Endothelial cell of umbilical vein (primary cell): ENCODE data around the gene P4HB. TPM values are rescaled to one million over a fixed set of nuclear protein-coding genes. Genes with fewer than 3 reads are reported as not detected.

Experiments
- BruUV-seq: library from RNA; stranded (reverse); fragments of 400-500 nt; replicated peaks from 2 replicates; lab custom pipeline; 2021; lab: Mats Ljungman, UMichigan
- CTCF ChIA-PET: fragments of 300-600, 350-600 bp; sonication (Branson Sonifier 250); formaldehyde crosslinking; loops from one replicate; lab custom pipeline; 2021; ENCODE audit warnings: antibody characterized with exemption, inconsistent platforms; lab: Charles Lee
- POLR2A ChIA-PET: fragments of 300-600, 350-600 bp; sonication (Branson Sonifier 250); formaldehyde crosslinking; loops from one replicate; lab custom pipeline; 2021; ENCODE audit warnings: antibody characterized with exemption, inconsistent platforms; lab: Charles Lee
- DNase-seq: peaks from one replicate; pipeline ENCODE4 v3.0.0-alpha.2; 2011; ENCODE audit warnings: low read depth, low spot score
- FAIRE-seq: peaks from 2 replicates; lab custom pipeline; 2011; peaks lifted over from hg19 to GRCh38; lab: Jason Lieb, UNC
- H2AFZ ChIP-seq: 2 replicates; pipeline ENCODE4 v1.6.0; 2012; ENCODE audit warnings: low read depth, low read length, control low read depth, inconsistent platforms
- H3K27ac ChIP-seq: 2 replicates; pipeline ENCODE4 v1.5.1; 2011; ENCODE audit warnings: low read depth, mild to moderate bottlenecking, control low read depth, low read length, moderate library complexity; ENCODE audit not compliant: insufficient read depth
- H3K27me3 ChIP-seq, 2 experiments: 2 replicates each; pipeline versions ENCODE4 v1.6.0 to v1.6.1; 2011; ENCODE audit warnings: low read length in 2 of 2, mixed read lengths in 1 of 2; ENCODE audit not compliant: control insufficient read depth in 2 of 2, insufficient read depth in 2 of 2
- H3K36me3 ChIP-seq, 2 experiments: 2 replicates in 1 of 2; 3 replicates in 1 of 2; pipeline ENCODE4 v1.5.1; 2011; ENCODE audit warnings: low read length in 2 of 2, mild to moderate bottlenecking in 1 of 2, moderate library complexity in 1 of 2; ENCODE audit not compliant: control insufficient read depth in 2 of 2, insufficient read depth in 2 of 2; ENCODE audit errors: extremely low read depth in 1 of 2
- H3K4me1 ChIP-seq: 3 replicates; pipeline ENCODE4 v1.5.1; 2011; ENCODE audit warnings: mild to moderate bottlenecking, low read length; ENCODE audit not compliant: control insufficient read depth, insufficient read depth; ENCODE audit errors: extremely low read depth
- H3K4me2 ChIP-seq: 2 replicates; pipeline ENCODE4 v1.6.1; 2011; ENCODE audit warnings: low read length, control low read depth, mixed read lengths; ENCODE audit not compliant: insufficient read depth
- H3K4me3 ChIP-seq, 3 experiments: fragments of 200-600 bp in 1 of 3; sonication (generic), shearing (Covaris generic) in 1 of 3; replicated peaks in 1 of 3; 2 replicates each; pipeline ENCODE4 v1.5.1; 2011 to 2016; ENCODE audit warnings: control low read depth in 3 of 3, low read length in 3 of 3, mild to moderate bottlenecking in 2 of 3, inconsistent platforms in 1 of 3, low read depth in 1 of 3, moderate library complexity in 1 of 3; ENCODE audit not compliant: insufficient read depth in 1 of 3
- H3K79me2 ChIP-seq: 2 replicates; pipeline ENCODE4 v1.6.0; 2012; ENCODE audit warnings: low read length, inconsistent platforms; ENCODE audit not compliant: control insufficient read depth, insufficient read depth
- H3K9ac ChIP-seq: replicated peaks from 2 replicates; pipeline ENCODE3; 2011; ENCODE audit warnings: low read length, control low read depth; ENCODE audit not compliant: insufficient read depth; ENCODE audit errors: extremely low read depth
- H3K9me1 ChIP-seq: replicated peaks from 3 replicates; pipeline ENCODE4 v1.6.0; 2011; ENCODE audit warnings: mild to moderate bottlenecking, low read length; ENCODE audit not compliant: control insufficient read depth, insufficient read depth; ENCODE audit errors: extremely low read depth
- H3K9me3 ChIP-seq: replicated peaks from 2 replicates; pipeline ENCODE4 v1.5.1; 2012; ENCODE audit warnings: low read length, inconsistent platforms; ENCODE audit not compliant: control insufficient read depth, insufficient read depth
- H4K20me1 ChIP-seq: replicated peaks from 2 replicates; pipeline ENCODE3; 2011; ENCODE audit warnings: mild to moderate bottlenecking, low read length; ENCODE audit not compliant: control insufficient read depth, insufficient read depth; ENCODE audit errors: extremely low read depth
- EZH2 ChIP-seq: IDR thresholded peaks from 2 replicates; pipeline ENCODE4 v1.6.1; 2012; ENCODE audit warnings: borderline replicate concordance, low read depth, mild to moderate bottlenecking, moderate library complexity, low read length, inconsistent platforms; ENCODE audit not compliant: severe bottlenecking
- FOS ChIP-seq: IDR thresholded peaks from 2 replicates; pipeline ENCODE4 v1.6.1; 2011; ENCODE audit warnings: mild to moderate bottlenecking, low read length, moderate library complexity, borderline replicate concordance; ENCODE audit not compliant: insufficient read depth
- GATA2 ChIP-seq: IDR thresholded peaks from 2 replicates; pipeline ENCODE4 v1.7.0; 2011; ENCODE audit warnings: low read depth, mild to moderate bottlenecking, moderate library complexity, mixed read lengths, low read length; ENCODE audit not compliant: insufficient read length, insufficient read depth
- JUN ChIP-seq: IDR thresholded peaks from 2 replicates; pipeline ENCODE4 v1.6.1; 2011; ENCODE audit warnings: borderline replicate concordance, low read depth; ENCODE audit not compliant: insufficient read length, insufficient read depth
- MYC ChIP-seq: IDR thresholded peaks from one replicate; pipeline ENCODE4 v1.6.1; 2011; ENCODE audit warnings: mild to moderate bottlenecking, low read depth, low read length
- POLR2A ChIP-seq: IDR thresholded peaks from 2 replicates; pipeline ENCODE4 v1.6.1; 2012; ENCODE audit warnings: low read depth, mild to moderate bottlenecking, control low read depth, low read length
- POLR2AphosphoS5 ChIP-seq: IDR thresholded peaks from 2 replicates; pipeline ENCODE4 v1.6.1; 2012; ENCODE audit warnings: low read depth, mild to moderate bottlenecking, control low read depth, low read length, moderate library complexity; ENCODE audit not compliant: insufficient read depth
- dilution Hi-C: fragments of 300-500 bp; cut with MboI; formaldehyde crosslinking; loops from one replicate; pipeline ENCODE4 v1.15.0; 2019; ENCODE audit warnings: low sequenced_read_pairs; ENCODE audit not compliant: extremely low pct_ligation_motif_present
- intact Hi-C: fragments of 100-400 bp; cut with micrococcal nuclease; formaldehyde crosslinking; loops from one replicate; pipeline ENCODE4 v1.10.0; 2022
- polyA plus RNA-seq, 4 experiments: library from polyadenylated mRNA; depleted of rRNA in 3 of 4; stranded (reverse) in 3 of 4; unstranded in 1 of 4; fragments of >200 nt; gene quantifications; 2 replicates each; pipeline versions ENCODE4 v1.2.1 to v1.2.3, GENCODE V29; 2011 to 2012; ENCODE audit warnings: missing spikeins in 1 of 4
- total RNA-seq: library from RNA; stranded (reverse); gene quantifications from 2 replicates; pipeline ENCODE4 v1.2.3, GENCODE V29; 2021
- TF ChIP-seq, protein P1 (sequence below), 2 donors: IDR thresholded peaks; 1 replicate in 1 of 2; 2 replicates in 1 of 2; pipeline ENCODE4 v1.5.1; 2011; ENCODE audit warnings: low read length in 2 of 2, mild to moderate bottlenecking in 2 of 2, moderate library complexity in 2 of 2, control low read depth in 1 of 2, inconsistent platforms in 1 of 2, low read depth in 1 of 2; ENCODE audit not compliant: insufficient read depth in 1 of 2; ENCODE audit errors: extremely low read depth in 1 of 2
- TF ChIP-seq, protein P2 (sequence below): IDR thresholded peaks from 2 replicates; pipeline ENCODE4 v1.6.1; 2011; ENCODE audit not compliant: insufficient read depth, insufficient read length

Gene P4HB
- total and polyA plus RNA-seq, 2 donors (not counting 3 experiments of a cell fraction or from before 2014, with no cell fraction given): 201 to 988 TPM

DNA sequence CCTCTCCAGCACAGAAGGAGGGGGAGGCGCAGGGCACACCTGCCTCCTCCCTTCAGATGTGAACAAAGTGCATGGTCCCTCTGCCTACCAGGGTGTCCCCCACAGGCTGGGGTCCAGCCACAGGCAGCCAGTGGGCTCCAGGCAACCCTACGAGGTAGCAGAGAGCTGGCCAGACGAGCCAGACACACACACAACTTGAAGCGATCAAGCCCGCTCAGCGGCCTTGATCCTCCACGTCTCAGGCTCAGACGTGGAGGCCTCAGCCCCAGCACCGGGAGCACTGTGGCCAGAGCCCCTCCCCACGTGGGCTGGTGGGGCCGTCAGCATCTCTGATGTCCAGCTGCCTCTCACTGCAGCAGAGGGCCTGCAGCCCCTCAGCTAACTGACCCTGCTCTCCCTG lies 35.7 kb downstream of the P4HB start:
- H3K27me3 ChIP-seq: no peaks in the 10 kb centered on the region
- no peak overlapping the region for H3K4me2 ChIP-seq
- H3K4me3 ChIP-seq: no peak overlapping the region
- no peak overlapping the region for H3K9ac ChIP-seq
- H2AFZ ChIP-seq: no peak overlapping the region
- H3K27ac ChIP-seq: no peak overlapping the region
- no TSS peak for BruUV-seq
- no peaks in the 10 kb centered on the region for H3K9me1 ChIP-seq
- intact Hi-C loops (no loop called here), dilution Hi-C loops (no loop called here)
- no peaks in the 10 kb centered on the region for H3K79me2 ChIP-seq
- DNase-seq: no peak
- ChIA-PET POLR2A (no interaction called here), CTCF (no interaction called here)
- TF ChIP-seq, protein P1, sequence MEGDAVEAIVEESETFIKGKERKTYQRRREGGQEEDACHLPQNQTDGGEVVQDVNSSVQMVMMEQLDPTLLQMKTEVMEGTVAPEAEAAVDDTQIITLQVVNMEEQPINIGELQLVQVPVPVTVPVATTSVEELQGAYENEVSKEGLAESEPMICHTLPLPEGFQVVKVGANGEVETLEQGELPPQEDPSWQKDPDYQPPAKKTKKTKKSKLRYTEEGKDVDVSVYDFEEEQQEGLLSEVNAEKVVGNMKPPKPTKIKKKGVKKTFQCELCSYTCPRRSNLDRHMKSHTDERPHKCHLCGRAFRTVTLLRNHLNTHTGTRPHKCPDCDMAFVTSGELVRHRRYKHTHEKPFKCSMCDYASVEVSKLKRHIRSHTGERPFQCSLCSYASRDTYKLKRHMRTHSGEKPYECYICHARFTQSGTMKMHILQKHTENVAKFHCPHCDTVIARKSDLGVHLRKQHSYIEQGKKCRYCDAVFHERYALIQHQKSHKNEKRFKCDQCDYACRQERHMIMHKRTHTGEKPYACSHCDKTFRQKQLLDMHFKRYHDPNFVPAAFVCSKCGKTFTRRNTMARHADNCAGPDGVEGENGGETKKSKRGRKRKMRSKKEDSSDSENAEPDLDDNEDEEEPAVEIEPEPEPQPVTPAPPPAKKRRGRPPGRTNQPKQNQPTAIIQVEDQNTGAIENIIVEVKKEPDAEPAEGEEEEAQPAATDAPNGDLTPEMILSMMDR (IDR thresholded peaks at IDR 0.05; ENCODE audit: extremely low read depth in 1 of 2, insufficient read depth in 1 of 2, low read depth in 1 of 2, low read length in 2 of 2): no peak
- TF ChIP-seq POLR2A (no peak), MYC (no peak), GATA2 (no peak), JUN (no peak), EZH2 (no peak), FOS (no peak), POLR2AphosphoS5 (no peak)
- TF ChIP-seq, protein P2, sequence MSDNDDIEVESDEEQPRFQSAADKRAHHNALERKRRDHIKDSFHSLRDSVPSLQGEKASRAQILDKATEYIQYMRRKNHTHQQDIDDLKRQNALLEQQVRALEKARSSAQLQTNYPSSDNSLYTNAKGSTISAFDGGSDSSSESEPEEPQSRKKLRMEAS: no peak
- H3K4me1 ChIP-seq: no peaks in the 10 kb centered on the region
- H4K20me1 ChIP-seq: no peaks in the 10 kb centered on the region
- H3K9me3 ChIP-seq: no peaks in the 10 kb centered on the region
- peaks cover 0 to 8% of the 10 kb centered on the region in 2 experiments for H3K36me3 ChIP-seq
- FAIRE-seq: no peak
